ACHN (cell line): Measurements from ENCODE around the gene RAI1.

Experiments
- DNase-seq: peaks from one replicate; pipeline ENCODE4 v3.0.0-alpha.2; 2015
- in situ Hi-C: cut with HindIII; loops from 2 replicates; pipeline ENCODE4 v1.10.0; 2017; ENCODE audit warnings: low sequenced_read_pairs, low pct_ligation_motif_present, low pct_unique_long_range_greater_than_20kb

The RAI1 gene

DNA sequence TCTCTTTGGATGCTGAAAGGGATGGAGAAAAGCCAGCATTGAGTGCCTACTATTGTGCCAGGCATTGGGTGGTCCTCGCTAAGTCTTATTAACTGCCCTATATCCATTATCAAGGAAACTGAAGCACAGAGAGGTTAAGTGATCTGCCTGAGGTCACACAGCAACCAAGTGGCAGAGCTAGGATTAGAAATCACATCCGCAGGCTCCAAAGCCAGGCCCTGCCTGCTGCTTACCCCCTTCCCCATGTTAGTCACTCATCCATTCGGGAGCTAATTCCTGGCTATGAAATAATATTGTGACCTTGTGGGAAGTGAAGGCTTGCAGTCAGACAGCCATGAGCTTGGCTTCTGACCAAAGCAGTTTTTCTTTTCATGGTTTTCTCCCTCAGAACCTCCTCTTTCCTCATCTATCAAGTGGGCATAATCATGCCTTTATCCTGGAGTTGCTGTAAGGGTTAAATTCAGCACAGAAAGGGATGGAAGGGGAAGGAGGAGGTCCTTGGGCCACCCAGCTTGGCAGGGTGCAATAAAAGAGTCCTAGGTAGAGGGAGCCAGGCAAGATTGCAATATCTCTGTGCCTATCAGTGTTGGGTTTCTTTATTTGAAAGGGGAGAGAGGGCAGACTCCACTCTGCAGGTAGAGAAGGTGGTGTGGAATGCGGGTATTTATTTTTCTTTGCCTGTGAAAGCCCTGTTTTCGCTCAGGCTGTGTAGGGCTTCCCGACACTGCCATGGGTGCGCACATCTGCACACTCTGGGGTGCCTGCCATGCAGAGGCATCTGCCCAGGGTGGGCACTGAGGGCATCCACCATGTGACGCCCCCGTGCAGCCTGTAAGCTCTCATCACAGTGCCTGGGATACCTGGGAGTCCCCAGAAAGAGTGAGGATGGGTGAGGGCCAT lies 11.3 kb downstream of the RAI1 start:
- DNase-seq: peak; percentile 47
- in situ Hi-C loops: no loop called here

DNA sequence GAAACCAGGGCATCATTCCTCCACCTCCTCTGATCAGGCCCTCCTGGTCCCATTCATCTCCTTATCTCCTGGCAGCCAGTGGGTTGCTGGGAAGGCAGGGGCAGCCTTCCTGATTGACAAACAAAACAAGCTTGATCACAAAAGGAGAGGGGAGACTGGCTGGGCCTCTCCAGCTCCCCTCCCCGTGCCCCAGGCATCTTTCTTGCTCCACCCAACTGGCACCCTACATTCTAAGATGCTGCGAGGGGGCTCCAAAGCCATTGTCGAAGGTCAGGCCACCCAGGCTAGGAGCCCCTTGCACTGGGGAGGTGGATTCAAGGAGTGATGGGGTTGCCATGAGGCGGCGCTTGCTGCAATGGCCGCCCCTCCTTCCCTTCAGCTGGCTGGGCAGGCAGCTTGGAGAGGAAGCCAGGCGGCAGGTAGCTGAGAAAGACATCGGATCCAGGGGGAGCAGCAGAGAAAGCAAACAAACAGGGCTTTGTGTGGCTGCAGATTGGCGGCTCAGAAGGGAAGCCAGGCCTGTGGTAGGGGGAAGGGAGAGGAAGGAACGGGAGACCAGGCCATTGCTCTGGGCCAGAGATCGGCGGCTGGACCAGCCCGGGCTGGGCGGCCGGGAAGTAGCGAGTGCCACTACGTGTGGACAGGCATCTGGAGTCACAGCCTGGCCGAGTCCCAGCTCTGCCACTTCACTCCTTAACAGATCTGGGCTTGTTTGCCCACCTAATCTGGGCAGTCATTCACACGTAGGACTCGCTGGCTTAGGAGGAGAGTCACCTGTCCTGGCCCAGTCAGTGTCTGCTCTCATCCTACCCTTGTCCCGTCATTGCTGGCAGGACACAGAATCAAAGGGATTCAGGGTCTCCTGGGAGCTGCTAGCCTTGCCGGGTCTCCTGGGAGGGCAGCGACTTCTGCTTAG lies 12.3 kb downstream of the RAI1 start:
- DNase-seq: no peak
- in situ Hi-C loops: no loop called here

DNA sequence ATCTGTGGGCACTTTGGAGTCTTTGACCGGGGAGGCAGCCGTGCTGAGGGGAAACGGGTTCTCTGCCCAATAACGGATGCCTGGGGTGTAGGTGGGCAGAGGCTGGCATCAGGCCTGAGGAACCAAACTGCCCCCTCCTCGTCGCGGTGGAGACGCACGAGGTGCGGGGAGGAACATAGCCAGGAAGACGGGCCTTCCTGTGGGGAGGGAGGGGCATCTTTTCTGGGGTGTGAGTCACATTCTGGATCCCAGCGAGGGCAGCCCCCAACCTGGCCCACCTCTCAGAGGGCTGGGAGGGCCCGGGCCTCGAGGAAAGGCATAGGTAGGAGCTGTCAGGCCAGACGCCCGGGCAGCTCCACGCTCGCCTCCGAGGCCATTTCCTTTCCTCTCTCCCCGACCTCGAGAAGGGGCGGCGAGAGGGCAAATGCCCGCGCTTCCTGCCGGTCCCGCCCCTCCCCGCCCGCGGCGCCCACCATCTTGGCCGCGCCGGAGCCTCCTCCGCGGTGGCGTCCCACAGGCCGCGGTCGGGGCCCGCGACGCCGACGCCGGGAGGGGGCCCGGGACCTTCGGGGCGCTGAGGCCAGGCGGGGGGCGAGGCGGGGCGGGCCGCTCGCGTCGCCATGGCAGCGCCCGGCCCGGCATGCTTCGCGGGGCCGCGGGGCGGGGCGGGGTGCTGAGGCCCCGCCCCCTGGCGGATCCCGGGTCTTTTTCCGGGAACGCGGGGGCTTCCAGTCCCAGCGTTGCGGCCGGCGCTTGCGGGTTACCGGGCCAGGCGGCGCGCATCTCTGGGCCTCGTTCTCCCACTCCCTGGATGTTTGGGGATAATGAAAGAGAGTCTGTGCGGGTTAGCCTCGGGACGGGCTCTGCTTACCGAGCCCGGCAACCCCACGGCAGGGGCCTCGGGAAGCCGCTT lies 13.2 kb downstream of the RAI1 start:
- peak; percentile 71 for DNase-seq
- in situ Hi-C loops: no loop called here

DNA sequence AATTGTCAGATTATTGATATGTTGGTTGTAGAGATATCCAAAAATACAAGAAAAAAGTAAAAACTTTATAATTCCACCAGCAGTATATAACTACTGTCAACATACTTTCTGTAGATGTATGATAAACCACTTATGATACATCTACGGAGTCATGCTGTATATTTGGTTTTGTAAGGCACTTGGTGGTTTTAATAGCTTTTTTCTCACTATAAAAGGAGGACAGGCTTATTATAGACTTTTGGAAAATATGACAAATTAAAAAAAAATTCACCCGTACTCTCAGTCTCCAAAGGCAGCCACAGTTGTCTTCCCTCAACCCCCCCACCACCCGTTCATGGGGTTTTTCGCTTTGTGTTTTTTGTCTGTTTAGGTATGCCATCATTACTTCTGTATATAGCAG lies 14.8 kb downstream of the RAI1 start:
- DNase-seq: no peak
- in situ Hi-C loops: no loop called here

DNA sequence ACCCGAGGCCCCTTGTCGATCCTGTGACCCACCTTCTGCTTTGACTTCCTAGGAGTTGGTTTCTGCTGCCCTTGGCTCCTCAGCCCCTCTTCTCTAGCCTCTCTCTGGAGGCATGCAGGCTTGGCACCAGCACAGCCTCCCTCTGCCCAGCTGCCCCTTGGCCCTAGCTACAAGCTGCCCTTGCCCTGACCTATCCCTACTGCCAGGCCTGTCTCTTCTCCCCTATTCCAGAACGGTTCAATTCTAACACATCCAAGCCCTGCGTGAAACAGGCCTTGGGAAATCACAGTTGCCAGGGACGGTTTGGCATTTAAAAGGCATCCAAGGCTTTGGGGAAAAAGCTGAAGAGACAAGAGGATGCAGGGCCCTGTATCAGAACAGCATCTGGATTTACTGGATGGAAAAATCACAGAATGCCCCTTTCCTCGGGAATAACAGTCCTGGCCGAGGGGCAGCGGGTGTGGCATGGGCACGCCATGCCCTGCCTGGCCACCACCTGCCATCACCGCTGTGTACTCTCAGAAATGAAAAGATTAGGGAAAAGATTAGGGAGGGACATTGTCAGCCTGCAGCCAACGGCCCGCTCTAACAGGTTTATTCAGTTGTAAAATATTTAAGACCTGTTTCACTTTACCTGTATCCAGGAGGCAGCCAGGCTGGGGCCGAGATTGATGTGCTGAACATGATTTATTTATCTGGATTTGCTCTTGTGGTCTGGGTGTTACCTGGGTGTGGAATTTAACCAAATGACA lies 15.8 kb downstream of the RAI1 start:
- in situ Hi-C loops: no loop called here
- DNase-seq: no peak

DNA sequence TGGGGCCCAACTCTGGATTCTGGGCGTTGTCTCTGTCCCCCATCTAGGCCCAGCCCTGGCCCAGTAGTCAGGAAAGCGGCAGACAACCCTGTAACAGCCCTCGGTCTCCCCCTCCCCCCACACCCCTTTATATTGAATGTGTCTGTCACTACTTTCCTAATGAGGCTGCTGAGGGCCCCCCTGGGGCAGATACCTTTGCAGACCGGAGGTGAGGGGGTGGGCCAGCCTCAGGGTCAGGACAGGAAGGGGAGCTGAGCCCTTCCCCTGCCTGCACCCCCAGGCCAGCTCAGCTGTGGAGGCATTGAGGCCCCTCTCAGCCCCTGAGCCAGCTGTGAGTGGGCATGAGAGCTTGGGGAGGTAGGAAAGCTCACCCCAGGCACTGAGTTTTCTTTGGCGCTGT lies 17.1 kb downstream of the RAI1 start:
- DNase-seq: no peak
- in situ Hi-C loops: no loop called here

DNA sequence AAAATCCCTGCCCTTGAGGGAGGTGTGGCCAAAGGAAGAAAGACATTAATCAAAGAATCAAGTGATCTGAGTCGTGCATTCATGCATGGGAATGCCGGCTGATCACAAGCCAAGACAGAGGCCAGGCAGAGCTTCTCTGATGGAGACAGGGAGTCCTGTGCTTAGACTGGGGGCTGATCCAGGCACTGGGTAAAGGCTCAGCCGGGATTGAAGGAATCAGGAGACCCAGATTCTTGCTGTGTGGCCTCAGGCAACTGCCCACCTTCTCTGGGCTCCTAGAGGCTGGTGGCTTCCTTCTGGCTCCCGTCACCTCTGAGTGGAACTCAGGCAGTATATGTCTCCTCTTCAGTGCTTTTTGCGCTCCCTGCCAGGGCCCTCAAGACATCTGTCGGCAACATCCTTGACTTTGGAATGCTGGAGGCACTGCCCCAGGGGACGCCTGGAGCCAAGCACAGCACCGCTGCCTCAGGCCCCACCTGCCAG lies 17.7 kb downstream of the RAI1 start:
- in situ Hi-C loops: no loop called here
- DNase-seq: peak; percentile 65

DNA sequence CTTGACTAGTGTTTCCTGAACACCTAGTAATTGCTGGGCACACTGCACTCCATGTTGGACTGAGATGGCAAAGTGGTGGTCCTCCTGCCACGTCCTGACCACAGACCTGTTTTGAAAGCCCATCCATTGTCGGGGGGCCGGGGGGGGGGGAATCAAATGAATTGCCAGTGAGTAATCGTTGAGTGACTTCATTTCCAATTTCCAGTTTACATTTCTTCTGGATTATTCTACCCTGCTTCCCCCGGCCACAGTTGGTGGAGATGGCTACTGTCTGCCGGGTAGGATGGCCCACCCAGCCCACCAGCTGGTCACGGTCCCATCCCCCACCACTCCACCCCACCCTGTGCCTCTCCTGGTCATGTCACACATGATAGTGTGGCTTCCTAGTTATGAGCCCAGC lies 18.2 kb downstream of the RAI1 start:
- in situ Hi-C loops: no loop called here

DNA sequence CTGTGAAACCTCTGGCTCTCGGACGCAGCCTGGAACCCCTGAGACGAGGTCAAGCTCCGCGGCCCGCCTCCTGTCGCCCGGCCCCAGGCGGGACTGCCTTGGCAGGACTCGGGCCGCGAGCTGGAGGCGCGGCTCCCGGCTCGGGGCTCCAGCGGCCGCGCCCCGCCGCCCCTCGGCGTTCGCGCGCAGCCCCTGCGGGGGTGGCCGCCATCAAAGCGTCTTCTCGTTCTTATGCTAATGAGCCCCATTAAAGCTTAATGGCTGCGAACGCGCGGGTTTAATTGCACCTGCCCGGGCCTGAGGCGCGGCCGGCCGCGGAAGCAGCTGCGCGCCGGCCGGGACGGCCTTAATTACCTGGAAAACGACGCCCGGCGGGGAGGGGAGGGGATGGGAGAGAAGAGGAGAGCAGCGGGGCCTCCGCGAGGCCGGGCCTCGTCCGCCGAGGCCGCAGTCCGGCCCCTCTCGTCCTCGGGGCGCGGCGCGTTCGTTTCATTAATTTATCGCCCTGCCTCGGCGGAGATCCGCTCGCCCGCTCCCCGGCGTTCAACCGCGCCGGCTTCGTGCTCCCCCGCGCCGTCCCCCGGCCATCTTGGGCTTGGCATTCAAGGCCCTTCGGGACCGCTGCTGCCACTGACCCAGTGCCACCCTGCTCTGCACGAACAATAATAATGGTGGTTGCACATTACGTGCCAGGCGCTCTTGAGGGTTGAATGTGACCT lies 19.2 kb downstream of the RAI1 start:
- DNase-seq: no peak

More for the DNA sequence above, 18.2 kb downstream of the RAI1 start:
- no peak for DNase-seq

DNA sequence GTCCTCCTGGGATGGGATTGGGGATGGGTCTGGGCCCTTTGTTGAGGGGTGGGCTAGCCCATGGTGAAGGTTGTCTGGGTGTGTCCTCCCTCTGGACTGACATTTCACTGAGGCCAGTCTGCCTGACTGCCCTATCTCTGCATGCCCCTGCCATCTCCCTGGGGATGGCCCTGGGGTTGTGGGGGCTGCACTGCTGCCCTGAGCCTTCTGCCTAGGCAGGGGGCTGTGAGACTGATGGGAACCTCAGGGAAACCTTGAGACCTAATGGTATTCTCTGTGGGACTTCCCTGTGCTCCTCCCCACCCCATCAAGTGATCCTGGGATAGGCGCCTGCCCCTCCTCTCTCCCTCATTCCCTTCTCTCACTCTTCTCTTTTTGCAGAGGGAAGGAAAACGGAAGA lies 19.9 kb downstream of the RAI1 start:
- in situ Hi-C loops: no loop called here
- DNase-seq: no peak

More for the DNA sequence above, 19.2 kb downstream of the RAI1 start:
- in situ Hi-C loops: no loop called here

DNA sequence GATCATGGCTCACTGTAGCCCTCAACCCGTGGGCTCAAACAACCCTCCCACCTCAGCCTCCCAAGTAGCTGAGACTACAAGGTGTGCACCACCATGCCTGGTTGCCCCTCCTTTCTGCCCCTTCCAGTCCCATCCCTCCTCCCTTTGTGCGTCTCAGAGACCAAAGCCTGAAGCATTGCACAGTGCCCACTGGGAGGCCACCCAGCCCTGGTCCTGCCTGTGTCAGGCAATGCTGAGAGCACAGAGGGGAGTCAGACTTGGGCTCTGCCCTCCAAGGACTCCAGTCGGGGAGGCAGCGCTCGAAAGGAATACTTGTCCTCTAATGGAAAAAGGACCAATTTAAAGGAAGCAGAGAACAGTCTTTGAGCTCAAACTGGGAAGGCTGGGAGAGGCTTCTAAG lies 20.4 kb downstream of the RAI1 start:
- in situ Hi-C loops: no loop called here
- DNase-seq: no peak

DNA sequence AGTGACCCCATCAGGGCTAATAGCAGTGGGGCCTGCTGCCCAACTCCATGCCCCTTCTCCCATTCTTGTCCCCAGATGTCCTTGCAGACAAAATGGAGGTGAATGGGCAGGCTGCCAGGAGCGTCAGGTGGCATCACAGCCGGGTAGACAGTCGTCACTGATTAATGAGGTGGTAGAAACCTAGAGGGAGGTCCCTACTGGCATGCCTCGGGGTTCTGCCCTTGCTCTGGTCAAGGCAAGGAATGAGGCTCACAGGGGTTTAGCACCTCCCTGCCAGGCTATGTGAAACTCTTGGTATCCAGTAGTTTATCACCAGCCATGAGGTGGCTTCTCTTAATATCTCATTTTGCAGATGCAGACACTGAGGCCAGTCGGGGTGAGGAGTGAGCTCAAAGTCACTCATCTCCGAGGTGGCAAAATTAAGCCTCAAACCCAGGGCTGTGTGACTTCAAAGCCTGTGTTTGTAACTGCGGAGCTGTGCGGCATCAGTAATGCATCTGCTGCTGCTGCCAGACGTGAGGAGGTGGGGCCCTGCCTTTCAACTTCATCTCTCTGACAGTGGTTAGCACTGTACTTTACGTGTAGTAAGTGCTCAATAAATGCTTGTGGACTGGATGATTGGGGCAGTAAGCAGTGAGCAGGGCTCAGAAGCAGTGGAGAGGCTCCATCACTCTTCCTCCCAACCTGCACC lies 21.3 kb downstream of the RAI1 start:
- DNase-seq: no peak
- in situ Hi-C loops: no loop called here

DNA sequence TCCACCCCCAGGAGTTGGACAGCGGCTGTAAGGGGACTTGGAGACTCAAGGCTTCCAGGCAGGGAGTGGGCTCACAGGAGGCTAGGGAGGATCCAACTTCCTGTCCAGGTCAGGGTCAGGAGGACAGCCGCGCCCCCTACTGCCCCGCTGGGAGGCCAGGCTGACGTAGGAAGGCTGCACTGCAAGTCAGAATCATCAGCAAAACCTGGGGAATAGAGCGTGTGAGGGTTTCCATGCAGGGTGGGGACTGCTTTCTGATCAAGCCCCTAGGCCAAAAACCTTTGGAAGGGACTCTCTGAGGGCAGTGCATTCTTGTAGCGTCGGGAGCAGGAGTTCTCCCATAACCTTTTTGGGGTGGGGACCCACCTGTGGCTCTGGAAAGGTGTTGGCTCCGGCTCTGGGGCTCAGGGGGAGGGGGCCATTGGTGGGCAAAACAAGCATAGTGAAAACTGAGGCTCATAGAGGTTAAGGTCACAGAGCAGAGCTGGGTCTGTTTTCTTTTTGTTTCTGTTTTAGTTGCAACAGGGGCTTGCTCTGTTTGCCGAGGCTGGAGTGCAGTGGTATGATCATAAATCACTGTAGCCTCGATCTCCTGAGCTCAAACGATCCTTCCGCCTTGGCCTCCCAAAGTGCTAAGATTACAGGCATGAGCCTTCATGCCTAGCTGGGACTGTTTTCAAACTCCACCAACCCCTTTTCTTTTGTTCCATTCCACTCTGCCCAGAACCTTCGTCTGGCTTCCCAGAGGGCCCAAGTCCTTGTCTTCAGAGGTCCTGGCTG lies 22.1 kb downstream of the RAI1 start:
- DNase-seq: no peak
- in situ Hi-C loops: no loop called here

DNA sequence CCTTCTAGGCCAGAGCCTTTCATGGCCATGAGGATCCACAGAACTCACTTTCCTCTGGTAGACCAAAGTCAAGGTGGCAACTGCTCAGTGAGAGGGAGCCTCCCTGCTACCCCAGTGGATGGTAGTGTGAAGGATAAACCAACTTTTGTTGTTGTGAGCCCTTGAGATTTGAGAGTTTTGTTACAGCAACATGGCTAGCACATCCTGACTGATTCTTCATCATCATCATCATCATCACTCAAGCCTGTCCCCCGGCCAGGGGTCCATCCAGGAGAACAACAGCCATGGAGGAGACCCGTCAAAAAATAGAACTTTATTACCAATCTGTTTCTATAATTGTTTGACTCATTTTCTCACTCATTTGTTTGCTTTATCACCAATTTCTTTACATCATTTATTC lies 23.7 kb downstream of the RAI1 start:
- DNase-seq: no peak
- in situ Hi-C loops: no loop called here

DNA sequence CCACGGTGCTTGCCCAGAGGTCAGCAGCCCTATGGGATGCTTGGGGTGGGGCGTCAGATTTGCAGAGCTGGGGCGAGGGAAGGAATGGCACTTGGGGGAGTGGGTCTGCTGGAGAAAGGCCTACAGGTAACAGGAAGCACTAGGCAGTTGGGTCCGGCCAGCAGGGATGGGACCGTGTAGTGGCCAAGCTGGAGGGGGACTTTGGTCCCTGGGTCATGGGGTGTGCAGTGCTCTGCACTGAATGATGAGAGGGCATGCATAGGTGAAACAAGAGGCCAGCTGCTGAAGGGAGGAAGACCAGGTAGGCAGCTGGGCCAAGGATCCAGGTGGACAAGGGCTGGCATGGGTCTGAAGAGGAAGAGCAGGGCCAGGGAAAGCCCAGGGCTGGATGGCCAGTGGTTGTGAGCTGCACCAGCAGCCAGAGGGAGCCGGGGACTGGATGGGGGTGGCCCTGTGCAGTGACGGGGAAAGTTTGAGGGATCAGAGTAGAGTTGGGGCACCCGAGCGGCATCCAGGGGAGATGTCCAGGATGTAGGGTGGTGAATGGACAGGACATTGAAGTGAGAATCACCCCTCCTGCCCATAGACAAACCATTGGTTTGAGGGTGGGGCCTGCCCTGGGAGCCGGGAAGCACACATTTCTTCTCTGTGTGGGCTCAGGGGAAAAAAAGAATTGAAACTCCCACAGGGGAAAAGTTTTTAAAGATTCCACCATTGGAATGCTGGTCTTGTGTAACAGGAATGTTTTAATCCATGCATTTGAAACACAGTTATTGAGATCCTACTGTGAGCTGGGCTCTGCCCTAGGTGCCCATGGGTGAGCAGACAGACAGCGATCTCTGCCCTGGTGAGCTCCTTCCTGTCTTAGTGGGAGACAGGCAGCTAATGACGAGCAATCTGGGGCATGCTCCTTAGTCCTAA lies 25.1 kb downstream of the RAI1 start:
- in situ Hi-C loops: no loop called here
- no peak for DNase-seq
